Measurements from ENCODE around the gene CXADR. TPM values are rescaled to one million over a fixed set of nuclear protein-coding genes. Genes with fewer than 3 reads are reported as not detected.

The CXADR gene
- total RNA-seq, 1 experiment from 2014 or later, result 152 TPM

GRCh38 chr21:17542371-17543011, 29.6 kb downstream of the CXADR start:
- no peak overlapping the region for H3K9ac ChIP-seq (ENCODE audit: extremely low read depth, insufficient read length, low read length)
- no peak for DNase-seq
- H2BK15ac ChIP-seq (ENCODE audit: low read depth, low read length), result no peak overlapping the region
- no peak overlapping the region for H3K18ac ChIP-seq (ENCODE audit: insufficient read length, low read depth, low read length)
- no peak overlapping the region for H4K5ac ChIP-seq (ENCODE audit: insufficient read length, low read depth, low read length)
- no peaks in the 10 kb centered on the region for H3K23me2 ChIP-seq (ENCODE audit: insufficient read length, low read depth, low read length, poor library complexity, severe bottlenecking)
- peaks cover 0 to 4% of the 10 kb centered on the region in 2 experiments; a peak in 1 of 5 replicates for H3K9me3 Mint-ChIP-seq
- H2BK5ac ChIP-seq (ENCODE audit: insufficient read length, low read length), result no peak overlapping the region
- no peak overlapping the region for H2BK120ac ChIP-seq (ENCODE audit: low read depth, low read length, poor library complexity, severe bottlenecking)
- H3K27ac ChIP-seq (ENCODE audit: insufficient read length, low read depth, low read length), result no peak overlapping the region
- H2BK20ac ChIP-seq (ENCODE audit: low read depth, low read length, poor library complexity, severe bottlenecking), result no peak overlapping the region
- H3K4ac ChIP-seq (ENCODE audit: low read depth, low read length), result no peak overlapping the region
- peaks cover 3% of the 10 kb centered on the region; the same call in 1 of the 2 replicates for H3K4me1 ChIP-seq (ENCODE audit: insufficient read depth, low read length)
- H3K79me1 ChIP-seq (ENCODE audit: insufficient read depth, low read depth, low read length, poor library complexity, severe bottlenecking), result peaks cover 6% of the 10 kb centered on the region
- H4K20me1 ChIP-seq (ENCODE audit: control insufficient read depth, insufficient read depth, insufficient read length), result no peaks in the 10 kb centered on the region
- no peak overlapping the region for H3K56ac ChIP-seq (ENCODE audit: insufficient read length, low read depth, low read length)
- no peak overlapping the region for H3K4me2 ChIP-seq (ENCODE audit: insufficient read depth, insufficient read length, low read length)
- H2BK12ac ChIP-seq (ENCODE audit: insufficient read length, low read depth, low read length), result no peak overlapping the region
- no peak overlapping the region for H3K14ac ChIP-seq (ENCODE audit: insufficient read depth, low read length)
- H4K91ac ChIP-seq (ENCODE audit: insufficient read length, low read depth, low read length), result no peak overlapping the region
- H2AFZ ChIP-seq (ENCODE audit: low read length), result no peak overlapping the region
- H3T11ph ChIP-seq (ENCODE audit: low read length), result no peak overlapping the region
- H3K4me3 Mint-ChIP-seq, result no peak overlapping the region
- no peak overlapping the region for H2AK5ac ChIP-seq (ENCODE audit: insufficient read length, low read length)
- H3K4me1 Mint-ChIP-seq, result peaks cover 46 to 48% of the 10 kb centered on the region in 2 experiments
- H3K36me3 Mint-ChIP-seq (ENCODE audit: insufficient read depth in 1 of 3, low read depth in 3 of 3), result peaks cover 21 to 51% (median 29%) of the 10 kb centered on the region in 3 experiments
- H3K9me3 ChIP-seq (ENCODE audit: control insufficient read depth, low read depth, low read length), result no peaks in the 10 kb centered on the region
- H3K23ac ChIP-seq (ENCODE audit: insufficient read length, low read depth, low read length), result no peak overlapping the region
- no peaks in the 10 kb centered on the region for H3K27me3 Mint-ChIP-seq (ENCODE audit: low read depth)
- no peaks in the 10 kb centered on the region for H3K27me3 ChIP-seq (ENCODE audit: insufficient read depth, low read length)
- no peak for TF ChIP-seq CTCF (conservative IDR thresholded peaks at IDR 0.05)
- no CpG with 5 or more reads among the region's 5 CpGs for WGBS (ENCODE audit: extremely low coverage, insufficient read length, low lambda C conversion rate)
- H3K79me2 ChIP-seq (ENCODE audit: insufficient read depth, low read length), result peaks cover 56% of the 10 kb centered on the region; the same call in 1 of the 2 replicates
- peak overlapping the region in 1 of 3 experiments; percentile 14; a peak in 2 of 7 replicates for H3K27ac Mint-ChIP-seq
- H4K8ac ChIP-seq (replicated peaks; ENCODE audit: insufficient read length, low read depth, low read length), result no peak overlapping the region

All from H9 (cell line).